AG08396 (cell line): ENCODE data around the gene RREB1.
A peak's percentile ranks its signal among the peaks of the same experiment; 100 is the strongest.
"Not testable (repeated sequence)": the region's sequence is repeated elsewhere in the genome, so short reads cannot be mapped to it uniquely, and the experiment has no call there.

ENCODE experiments used
- DNase-seq: peaks from one replicate; pipeline ENCODE4 v3.0.0; 2012; ENCODE audit warnings: low spot score, mixed read lengths

Gene RREB1

GRCh38 chr6:7246401-7247178, 138.8 kb downstream of the RREB1 start:
- DNase-seq, result no peak

- no peak for DNase-seq
Measured at GRCh38 chr6:7247179-7247456, 139.4 kb downstream of the RREB1 start.

GRCh38 chr6:7247828-7248227, 140.1 kb downstream of the RREB1 start:
- DNase-seq, result no peak

- DNase-seq, result no peak
Measured at GRCh38 chr6:7249391-7249790, 141.6 kb downstream of the RREB1 start.

- DNase-seq, result peak; percentile 53
Measured at GRCh38 chr6:7249946-7250643, 142.3 kb downstream of the RREB1 start.

- no peak for DNase-seq
Measured at GRCh38 chr6:7250812-7251211, 143.1 kb downstream of the RREB1 start.

GRCh38 chr6:7251646-7252260, 144.0 kb downstream of the RREB1 start:
- no peak for DNase-seq

GRCh38 chr6:7252390-7252789, 144.6 kb downstream of the RREB1 start:
- DNase-seq, result no peak

- no peak for DNase-seq
Measured at GRCh38 chr6:7254980-7255835, 147.4 kb downstream of the RREB1 start.

- no peak for DNase-seq
Measured at GRCh38 chr6:7255918-7256317, 148.2 kb downstream of the RREB1 start.

- no peak for DNase-seq
Measured at GRCh38 chr6:7256785-7257184, 149.0 kb downstream of the RREB1 start.

GRCh38 chr6:7257521-7258230, 149.9 kb downstream of the RREB1 start:
- DNase-seq, result no peak

GRCh38 chr6:7258231-7258763, 150.5 kb downstream of the RREB1 start:
- no peak for DNase-seq

GRCh38 chr6:7260291-7261031, 152.7 kb downstream of the RREB1 start:
- no peak for DNase-seq

- peak; percentile 97 for DNase-seq
Measured at GRCh38 chr6:7261032-7261841, 153.5 kb downstream of the RREB1 start.

GRCh38 chr6:7261852-7262461, 154.2 kb downstream of the RREB1 start:
- no peak for DNase-seq

GRCh38 chr6:7262746-7263518, 155.2 kb downstream of the RREB1 start:
- no peak for DNase-seq

GRCh38 chr6:7263519-7263805, 155.7 kb downstream of the RREB1 start:
- DNase-seq, result not testable (repeated sequence)

- no peak for DNase-seq
Measured at GRCh38 chr6:7264041-7264440, 156.3 kb downstream of the RREB1 start.
